Thymus (tissue), 14 donors: ENCODE data around the gene TRAM1L1. TPM values are rescaled to one million over a fixed set of nuclear protein-coding genes. Genes with fewer than 3 reads are reported as not detected.
A peak's percentile ranks its signal among the peaks of the same experiment; 100 is the strongest.

Experiments used
- DNase-seq, 9 donors: peaks; one replicate each; pipeline ENCODE4 v3.0.0-alpha.2; 2013; ENCODE audit warnings: low spot score in 9 of 9, low read depth in 6 of 9, missing footprints in 1 of 9
- H3K27ac ChIP-seq, 2 donors: one replicate each; pipeline ENCODE4 v1.5.1; 2013; ENCODE audit warnings: control low read depth in 1 of 2, low read depth in 1 of 2, low read length in 1 of 2, mild to moderate bottlenecking in 1 of 2, moderate library complexity in 1 of 2
- H3K27me3 ChIP-seq, 2 donors: one replicate each; pipeline ENCODE4 v1.5.1; 2013; ENCODE audit warnings: low read length in 1 of 2; ENCODE audit not compliant: control insufficient read depth in 2 of 2, insufficient read depth in 1 of 2
- H3K36me3 ChIP-seq, 2 donors: one replicate each; pipeline ENCODE4 v1.5.1; 2013; ENCODE audit warnings: low read length in 1 of 2, mild to moderate bottlenecking in 1 of 2, moderate library complexity in 1 of 2; ENCODE audit not compliant: control insufficient read depth in 2 of 2, insufficient read depth in 2 of 2
- H3K4me1 ChIP-seq, 2 donors: one replicate each; pipeline ENCODE4 v1.5.1; 2013; ENCODE audit warnings: low read length in 2 of 2; ENCODE audit not compliant: control insufficient read depth in 2 of 2, insufficient read depth in 2 of 2
- H3K4me3 ChIP-seq, 2 donors: one replicate each; pipeline ENCODE4 v1.5.1; 2013; ENCODE audit warnings: low read length in 2 of 2, control low read depth in 1 of 2, mild to moderate bottlenecking in 1 of 2
- H3K9me3 ChIP-seq, 2 donors: one replicate each; pipeline ENCODE4 v1.5.1; 2013; ENCODE audit warnings: low read length in 1 of 2, mild to moderate bottlenecking in 1 of 2; ENCODE audit not compliant: control insufficient read depth in 2 of 2, insufficient read depth in 1 of 2
- WGBS: extraction: QIAGEN DNeasy Blood & Tissue Kit; methylation state at CpG from one replicate; pipeline ENCODE4 v1.1.7; 2013; 5-methylcytosine and 5-hydroxymethylcytosine counted together
- long read RNA-seq, 10 donors: transcript quantifications; one replicate each; lab custom pipeline, GENCODE V29; 2026
- polyA plus RNA-seq: library from polyadenylated mRNA; stranded (reverse); fragments of 200-250 nt; gene quantifications from one replicate; pipeline ENCODE4 v1.2.3, GENCODE V29; 2013
- total RNA-seq: library from RNA; stranded (reverse); fragments of 120-200 nt; gene quantifications from one replicate; pipeline ENCODE4 v1.2.4, GENCODE V29; 2013
- donor health status: healthy.

The TRAM1L1 gene
- total RNA-seq (1.4 TPM), polyA plus RNA-seq (0.59 TPM)
- long read RNA-seq, donor 1, result 0 reads
- long read RNA-seq, donor 2, result 0 reads
- long read RNA-seq, donor 3, partial matches to known transcripts, result 0 of 2 reads
- long read RNA-seq, donor 3, other reads (novel, unspliced or antisense), result 0 of 2 reads
- long read RNA-seq, donor 4, result 0 reads
- long read RNA-seq, donor 5, partial matches to known transcripts, result 0 of 2 reads
- long read RNA-seq, donor 5, other reads (novel, unspliced or antisense), result 0 of 2 reads
- long read RNA-seq, donor 6, partial matches to known transcripts, result 0 of 1 reads
- long read RNA-seq, donor 6, other reads (novel, unspliced or antisense), result 0 of 1 reads
- long read RNA-seq, donor 7, partial matches to known transcripts, result 0 of 1 reads
- long read RNA-seq, donor 7, other reads (novel, unspliced or antisense), result 0 of 1 reads
- long read RNA-seq, donor 8, partial matches to known transcripts, result 0 of 1 reads
- long read RNA-seq, donor 8, other reads (novel, unspliced or antisense), result 0 of 1 reads
- long read RNA-seq, donor 9, result 0 reads
- long read RNA-seq, donor 10, partial matches to known transcripts, result 0 of 1 reads
- long read RNA-seq, donor 10, other reads (novel, unspliced or antisense), result 0 of 1 reads

DNA sequence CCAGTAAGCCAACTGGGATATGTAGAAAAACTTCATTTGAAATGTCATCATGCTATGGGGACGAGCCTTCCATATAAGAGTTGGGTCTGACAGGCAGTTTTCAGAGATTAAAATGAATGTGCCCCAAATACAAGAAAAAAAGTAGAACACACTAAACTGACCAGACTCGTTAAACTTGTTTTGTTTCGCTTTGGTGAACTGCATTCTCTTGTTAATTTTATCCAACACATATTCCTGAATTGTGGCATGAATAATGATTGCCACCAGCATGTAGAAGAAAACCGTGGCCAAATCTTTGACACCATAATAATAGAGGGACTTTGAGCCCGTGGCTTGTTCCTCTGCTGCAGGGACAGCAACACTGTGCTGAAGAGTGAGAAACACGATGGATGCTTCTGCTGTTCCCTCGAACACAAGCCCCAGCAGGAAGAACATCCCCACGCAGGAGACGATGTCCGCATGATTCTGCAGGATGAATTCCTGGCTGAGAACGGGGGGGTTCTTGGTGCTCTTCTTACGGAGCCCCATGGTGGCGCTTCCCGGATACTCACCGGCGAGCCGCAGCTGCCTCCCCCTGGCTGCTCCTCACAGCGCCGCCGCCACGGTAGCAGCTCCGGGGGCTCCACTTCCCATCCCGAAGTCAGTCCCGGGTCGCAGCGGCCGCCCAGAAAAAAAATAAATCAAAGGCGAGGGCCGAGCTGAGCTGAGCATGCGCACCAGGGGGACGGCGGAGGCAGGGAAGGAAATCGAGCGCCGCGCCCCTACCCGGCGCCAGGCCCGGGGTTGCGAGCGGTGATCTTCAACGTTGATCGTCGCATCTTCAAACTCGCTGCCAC lies at the start of gene TRAM1L1:
TSS of gene TRAM1L1 (minus strand) at position 711 of the 836 bp plus-strand sequence. CDS start at position 528, 183 bp downstream.
- Histone ChIP-seq H3K4me1 (no peaks in the 10 kb centered on the region), H3K4me3 (peak within 1 kb of the TSS; percentile 42 to 53), H3K36me3 (no peaks in the 10 kb centered on the region), H3K9me3 (no peaks in the 10 kb centered on the region), H3K27ac (no peak within 1 kb of the TSS), H3K27me3 (no peaks in the 10 kb centered on the region)
- WGBS, result 11% methylated on average over 45 of the region's 45 CpGs
- DNase-seq, result peak in 8 of 9 donors; percentile 5 to 74 (median 38)

DNA sequence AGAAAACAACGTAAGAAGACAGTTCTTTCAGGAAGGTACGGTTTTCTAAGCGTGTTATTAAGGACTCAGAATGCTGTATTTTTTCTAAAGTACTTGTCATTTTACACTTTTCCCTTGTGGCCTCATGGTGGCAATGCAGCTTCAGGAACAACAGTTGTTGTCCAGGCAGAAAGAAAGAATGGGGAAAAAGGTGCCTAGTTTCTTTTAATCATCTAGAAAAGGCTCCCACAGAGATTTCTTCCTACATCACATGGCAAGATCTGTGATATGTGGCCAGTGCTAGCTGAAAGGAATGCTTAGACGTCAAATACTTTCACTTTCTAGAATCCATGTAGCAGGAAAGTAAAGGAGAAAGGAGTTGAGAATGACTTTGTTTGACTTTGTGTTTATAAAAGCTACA lies 49.0 kb upstream of the TRAM1L1 start:
- WGBS, result 6% methylated on average over 4 of the region's 4 CpGs
- H3K27ac ChIP-seq, result no peak overlapping the region
- no peaks in the 10 kb centered on the region for H3K4me1 ChIP-seq
- H3K36me3 ChIP-seq, result no peaks in the 10 kb centered on the region
- DNase-seq, result peak in 4 of 9 donors; percentile 2 to 45 (median 4)
- H3K27me3 ChIP-seq, result no peaks in the 10 kb centered on the region
- no peaks in the 10 kb centered on the region for H3K9me3 ChIP-seq
- H3K4me3 ChIP-seq, result no peak overlapping the region

DNA sequence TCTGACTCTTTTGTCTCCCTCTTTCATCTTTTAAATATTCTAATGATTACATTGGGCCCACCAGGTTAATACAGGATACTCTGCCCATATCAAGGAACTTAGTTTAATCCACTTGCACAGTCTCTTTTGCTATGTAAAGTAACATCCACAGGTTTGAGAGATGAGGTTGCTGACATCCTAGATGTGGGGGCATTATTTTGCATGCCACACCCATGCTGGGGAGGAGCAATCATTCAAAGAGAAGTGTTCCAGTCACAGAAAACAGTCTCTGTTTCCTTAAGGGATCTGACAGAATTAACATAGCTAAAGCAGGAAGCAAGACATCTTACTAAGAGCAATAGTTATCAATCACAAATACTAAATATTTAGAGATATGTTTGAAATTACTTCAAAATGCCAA lies 11.5 kb upstream of the TRAM1L1 start:
- no peaks in the 10 kb centered on the region for H3K36me3 ChIP-seq
- H3K4me1 ChIP-seq, result no peaks in the 10 kb centered on the region
- H3K4me3 ChIP-seq, result no peak overlapping the region
- no peak for DNase-seq
- H3K27me3 ChIP-seq, result no peaks in the 10 kb centered on the region
- H3K27ac ChIP-seq, result no peak overlapping the region
- H3K9me3 ChIP-seq, result no peaks in the 10 kb centered on the region

DNA sequence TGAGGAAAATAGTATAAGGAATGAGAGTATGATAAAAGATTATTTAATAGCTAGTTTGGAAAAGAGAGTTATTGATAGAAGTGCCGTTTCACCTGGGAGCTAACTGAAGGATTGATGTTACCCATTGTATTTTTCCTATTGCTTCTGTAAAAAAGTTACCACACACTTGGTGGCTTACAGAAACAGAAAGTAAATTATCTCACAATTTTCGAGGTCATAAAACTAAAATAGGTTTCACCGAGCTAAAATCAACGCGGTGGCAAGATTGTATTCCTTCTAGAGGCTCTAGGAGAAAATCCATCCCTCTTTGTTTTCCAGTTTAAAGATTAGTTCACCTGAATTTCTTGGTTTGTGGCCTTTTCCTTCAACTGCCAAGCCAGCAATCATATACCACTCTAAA lies 11.1 kb upstream of the TRAM1L1 start:
- WGBS, result 93% methylated on average over 5 of the region's 5 CpGs
- H3K4me1 ChIP-seq, result no peaks in the 10 kb centered on the region
- no peak for DNase-seq
- H3K27ac ChIP-seq, result no peak overlapping the region
- no peaks in the 10 kb centered on the region for H3K27me3 ChIP-seq
- H3K4me3 ChIP-seq, result no peak overlapping the region
- no peaks in the 10 kb centered on the region for H3K36me3 ChIP-seq
- H3K9me3 ChIP-seq, result no peaks in the 10 kb centered on the region

DNA sequence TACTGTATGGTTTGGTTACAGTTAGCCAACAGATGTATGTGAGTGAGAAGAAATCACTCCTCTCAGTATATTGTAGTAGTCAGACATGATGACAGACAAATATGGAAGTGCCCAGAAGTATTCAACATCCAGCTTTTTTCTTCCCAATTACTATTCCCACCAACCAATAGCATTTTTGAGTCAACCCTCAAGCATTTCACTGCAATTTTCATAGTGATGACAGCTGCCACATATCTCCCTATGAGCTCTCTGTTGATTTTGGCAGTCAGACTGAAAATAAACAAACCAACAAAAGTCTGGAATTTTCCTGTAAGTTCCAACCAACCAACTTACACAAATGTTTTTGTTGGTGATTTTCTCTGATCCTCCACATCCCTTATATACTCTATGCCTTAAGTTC lies 8.2 kb upstream of the TRAM1L1 start:
- DNase-seq, result no peak
- Histone ChIP-seq H3K4me1 (no peaks in the 10 kb centered on the region), H3K9me3 (no peaks in the 10 kb centered on the region), H3K36me3 (no peaks in the 10 kb centered on the region), H3K27me3 (no peaks in the 10 kb centered on the region), H3K27ac (no peak overlapping the region), H3K4me3 (no peak overlapping the region)

DNA sequence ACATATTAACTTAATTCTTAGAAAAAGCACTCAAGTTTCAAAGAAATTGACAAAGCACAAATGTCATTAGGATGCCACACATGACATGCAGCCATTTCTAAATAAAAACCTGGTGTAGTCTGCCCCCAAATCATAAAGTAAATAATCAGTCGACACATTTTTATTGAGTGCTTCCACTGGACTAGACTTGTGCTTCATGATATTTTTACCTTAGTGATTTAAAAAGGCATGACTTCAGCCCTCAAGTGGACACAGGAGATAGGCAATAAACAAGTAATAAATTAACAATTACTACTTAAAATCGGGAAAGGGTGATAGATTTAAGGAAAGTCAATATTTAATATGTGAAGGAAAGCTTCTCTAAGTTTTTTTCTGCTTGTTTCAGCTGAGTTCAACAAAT lies 7.6 kb downstream of the TRAM1L1 start:
- H3K9me3 ChIP-seq, result no peaks in the 10 kb centered on the region
- H3K36me3 ChIP-seq, result no peaks in the 10 kb centered on the region
- no peaks in the 10 kb centered on the region for H3K27me3 ChIP-seq
- no peaks in the 10 kb centered on the region for H3K4me1 ChIP-seq
- H3K27ac ChIP-seq, result no peak overlapping the region
- no peak for DNase-seq
- H3K4me3 ChIP-seq, result no peak overlapping the region
- WGBS, result 88% methylated on average over 2 of the region's 2 CpGs

DNA sequence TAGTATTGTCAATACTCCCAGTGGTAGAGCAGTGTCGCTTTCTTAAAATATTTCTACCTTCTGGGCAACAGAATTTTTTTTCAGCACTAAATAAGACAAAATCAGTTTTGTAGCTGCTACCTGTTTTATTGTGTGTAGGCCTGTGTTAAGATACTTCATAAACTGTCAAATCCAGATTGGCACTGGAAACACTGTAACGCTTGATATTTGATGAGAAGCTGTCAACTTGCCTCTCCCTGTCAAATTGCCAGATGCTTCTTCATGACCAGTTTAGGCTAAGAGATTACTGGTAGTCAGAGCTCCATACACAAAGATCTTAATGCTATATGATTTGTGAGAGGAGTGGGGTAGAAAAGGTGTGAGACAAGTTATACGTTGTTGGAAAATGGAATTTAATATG lies 17.3 kb downstream of the TRAM1L1 start:
- 92% methylated on average over 3 of the region's 3 CpGs for WGBS
- no peak overlapping the region for H3K4me3 ChIP-seq
- no peak for DNase-seq
- H3K9me3 ChIP-seq, result no peaks in the 10 kb centered on the region
- no peaks in the 10 kb centered on the region for H3K36me3 ChIP-seq
- no peaks in the 10 kb centered on the region for H3K27me3 ChIP-seq
- no peak overlapping the region for H3K27ac ChIP-seq
- no peaks in the 10 kb centered on the region for H3K4me1 ChIP-seq

DNA sequence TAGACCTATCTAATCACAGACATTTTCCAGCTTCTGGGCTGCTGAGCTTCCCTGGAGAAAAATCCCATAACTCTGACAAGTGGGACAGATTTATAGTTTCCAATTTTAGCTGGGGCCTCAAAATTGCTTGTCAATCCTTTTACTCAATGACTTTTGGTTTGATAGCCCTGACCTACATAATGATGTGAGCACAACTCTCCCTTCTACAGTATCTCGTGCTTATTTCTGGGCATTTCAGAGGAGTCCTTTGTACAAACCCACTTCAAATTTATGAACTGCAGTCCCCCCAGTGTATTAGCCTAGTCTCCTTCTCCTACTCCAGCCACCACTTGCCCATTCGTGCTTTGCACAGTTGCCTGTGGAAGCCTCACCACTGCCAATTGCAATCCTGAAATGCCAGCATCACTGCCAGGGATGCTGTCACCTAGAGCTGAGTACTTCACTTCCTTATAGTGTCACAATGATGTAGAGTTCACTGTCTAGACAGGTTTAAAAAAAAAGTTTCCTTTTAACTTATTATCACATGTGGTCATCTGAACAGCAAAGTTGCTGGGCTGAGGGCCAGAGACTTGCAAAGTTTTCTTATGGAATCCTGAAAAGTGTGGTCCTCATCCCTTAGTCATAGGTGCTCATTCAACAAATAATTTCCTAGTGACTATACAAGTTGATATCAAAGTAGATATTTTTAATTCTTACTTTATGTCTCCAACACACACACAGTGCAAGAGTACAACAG lies 21.2 kb downstream of the TRAM1L1 start:
- H3K4me3 ChIP-seq, result no peak overlapping the region
- H3K27ac ChIP-seq, result no peak overlapping the region
- no peaks in the 10 kb centered on the region for H3K9me3 ChIP-seq
- H3K4me1 ChIP-seq, result no peaks in the 10 kb centered on the region
- DNase-seq, result no peak
- 90% methylated on average over 2 of the region's 2 CpGs for WGBS
- H3K27me3 ChIP-seq, result no peaks in the 10 kb centered on the region
- no peaks in the 10 kb centered on the region for H3K36me3 ChIP-seq
